ENCODE measurements around the gene TNRC6C.

TNRC6C gene

DNA sequence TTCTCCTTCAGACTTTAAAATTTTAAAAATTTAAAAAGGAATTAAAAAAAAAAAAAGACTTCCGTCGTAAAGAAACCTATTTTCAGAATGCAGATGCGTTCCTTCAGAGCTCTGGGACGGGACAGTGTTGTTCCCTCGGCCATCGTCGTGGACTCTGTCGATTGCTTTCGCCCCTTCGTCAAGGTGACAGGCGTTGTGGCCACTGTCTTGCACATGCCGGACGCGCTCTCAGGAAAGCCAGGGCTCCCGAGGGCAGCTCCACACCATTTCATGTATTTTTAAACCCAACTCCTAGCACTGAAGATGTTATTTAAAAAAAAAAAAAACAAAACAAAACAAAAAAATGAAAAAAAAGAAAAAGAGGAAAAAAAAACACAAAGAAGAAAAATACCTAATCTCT is 147.7 kb downstream of the TNRC6C start:
- Histone ChIP-seq H3K4me3 (ENCODE audit: extremely low read depth, insufficient read depth, low read length, poor library complexity, severe bottlenecking) (no peak overlapping the region), H3K27ac (ENCODE audit: low read depth, low read length, severe bottlenecking) (no peak overlapping the region), H3K9me3 (ENCODE audit: control insufficient read depth, low read length) (peaks cover 1% of the 10 kb centered on the region), H3K36me3 (ENCODE audit: control insufficient read depth, insufficient read depth, low read length) (peaks cover 70% of the 10 kb centered on the region), H3K4me1 (ENCODE audit: control insufficient read depth, insufficient read depth, low read length, poor library complexity, severe bottlenecking) (peaks cover 10% of the 10 kb centered on the region)
- WGBS, 2 experiments (ENCODE audit: insufficient coverage in 2 of 2), result 91 to 92% methylated on average over 13 to 14 of the region's 15 CpGs

DNA sequence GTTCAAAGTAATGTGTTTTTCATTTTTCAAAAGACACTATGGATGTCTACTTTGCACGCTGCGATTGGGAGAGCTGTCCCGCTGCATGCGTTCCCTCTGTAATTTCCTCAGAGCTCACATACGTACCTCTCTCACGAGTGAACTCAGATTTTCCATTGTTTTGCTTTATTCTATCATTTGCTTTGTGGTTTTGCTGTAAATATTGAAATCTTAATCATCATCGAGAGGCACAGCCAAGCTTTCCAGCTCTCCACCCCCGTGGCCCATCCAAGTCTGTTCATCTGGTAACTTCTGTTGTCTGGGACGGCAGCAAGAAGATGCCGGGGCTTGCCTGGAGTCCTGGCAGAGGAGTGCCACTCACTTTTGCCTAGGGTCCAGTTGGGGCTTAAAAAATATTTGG is 149.0 kb downstream of the TNRC6C start:
- Histone ChIP-seq H3K36me3 (ENCODE audit: control insufficient read depth, insufficient read depth, low read length) (peaks cover 70% of the 10 kb centered on the region), H3K27ac (ENCODE audit: low read depth, low read length, severe bottlenecking) (no peak overlapping the region), H3K4me1 (ENCODE audit: control insufficient read depth, insufficient read depth, low read length, poor library complexity, severe bottlenecking) (peaks cover 10% of the 10 kb centered on the region), H3K9me3 (ENCODE audit: control insufficient read depth, low read length) (no peaks in the 10 kb centered on the region), H3K4me3 (ENCODE audit: extremely low read depth, insufficient read depth, low read length, poor library complexity, severe bottlenecking) (no peak overlapping the region)
- WGBS, 2 experiments (ENCODE audit: insufficient coverage in 2 of 2), result 98% methylated on average over 8 of the region's 10 CpGs

DNA sequence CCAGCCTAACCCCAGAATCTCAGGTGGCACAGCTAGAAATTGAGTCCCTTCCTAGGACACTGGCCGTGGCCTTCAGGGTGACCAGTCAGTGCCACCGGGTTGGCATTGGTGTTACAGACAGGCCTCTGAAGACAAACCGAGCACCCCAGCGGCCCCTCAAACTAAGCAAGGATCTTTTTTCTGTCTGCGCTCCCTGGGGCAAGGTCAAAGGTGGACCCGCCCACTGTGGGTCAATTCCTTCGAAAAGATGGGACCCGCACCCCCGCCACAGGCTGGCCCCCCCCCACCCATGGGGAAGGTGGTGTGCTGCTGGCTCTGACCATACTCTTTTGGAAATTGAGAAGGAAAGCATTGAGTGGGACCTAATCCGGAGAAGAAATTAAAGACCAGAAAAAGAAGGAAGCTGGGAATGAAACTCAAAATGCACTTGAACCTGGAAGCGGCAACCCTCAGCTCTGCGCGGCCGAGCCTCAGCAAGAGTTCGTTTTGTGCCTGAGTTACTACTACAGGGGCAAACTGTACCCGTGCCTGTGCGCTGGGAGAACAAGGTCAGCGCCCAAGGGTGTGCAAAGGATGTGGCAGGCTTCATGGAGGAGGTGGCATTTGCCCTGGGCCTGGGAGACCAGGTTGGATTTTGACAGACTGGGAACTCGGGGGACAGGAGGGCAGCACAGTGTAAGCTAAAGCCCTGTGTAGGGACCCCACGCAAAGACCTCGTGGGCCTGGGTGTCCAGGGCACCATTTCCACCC is 149.6 kb downstream of the TNRC6C start:
- peaks cover 70% of the 10 kb centered on the region for H3K36me3 ChIP-seq (ENCODE audit: control insufficient read depth, insufficient read depth, low read length)
- H3K27ac ChIP-seq (ENCODE audit: low read depth, low read length, severe bottlenecking), result no peak overlapping the region
- 93 to 97% methylated on average over 14 to 16 of the region's 21 CpGs for WGBS, 2 experiments (ENCODE audit: insufficient coverage in 2 of 2)
- H3K9me3 ChIP-seq (ENCODE audit: control insufficient read depth, low read length), result no peaks in the 10 kb centered on the region
- no peak overlapping the region for H3K4me3 ChIP-seq (ENCODE audit: extremely low read depth, insufficient read depth, low read length, poor library complexity, severe bottlenecking)
- H3K4me1 ChIP-seq (ENCODE audit: control insufficient read depth, insufficient read depth, low read length, poor library complexity, severe bottlenecking), result peaks cover 10% of the 10 kb centered on the region

DNA sequence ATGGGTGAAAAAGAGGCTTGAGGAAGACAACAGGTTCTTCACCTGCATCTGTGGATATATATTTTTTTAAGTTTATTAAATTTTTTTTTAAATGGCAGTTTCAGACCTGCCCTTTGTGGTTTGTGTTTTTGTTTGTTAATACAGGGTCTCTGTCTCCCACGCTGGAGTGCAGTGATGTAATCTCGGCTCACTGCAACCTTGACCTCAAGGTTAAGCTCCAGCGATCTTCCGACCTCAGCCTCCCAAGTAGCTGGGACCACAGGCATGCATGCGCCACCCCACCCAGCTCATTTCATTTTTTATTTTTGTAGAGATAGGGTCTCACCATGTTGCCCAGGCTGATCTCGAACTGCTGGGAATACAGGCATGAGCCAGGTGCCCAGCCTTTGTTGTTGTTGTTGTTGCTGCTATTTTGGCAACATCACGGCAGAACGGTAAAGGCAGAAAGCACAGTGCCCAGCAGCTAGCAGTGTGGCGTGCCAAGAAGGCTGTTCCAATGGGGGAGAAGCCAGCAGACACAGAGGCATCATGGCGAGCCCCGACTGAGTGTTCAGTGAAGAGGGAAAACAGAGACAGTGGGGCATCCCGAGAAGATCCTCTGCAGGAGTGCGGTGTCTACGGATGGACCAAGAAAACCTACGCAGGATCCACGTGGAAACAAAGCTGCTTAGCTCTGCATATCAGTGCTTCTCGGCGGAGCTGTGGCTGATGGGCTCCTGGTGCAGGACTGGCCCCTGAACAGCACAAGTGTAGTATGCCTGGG is 150.4 kb downstream of the TNRC6C start:
- 94% methylated on average over 17 of the region's 18 CpGs for WGBS, 2 experiments (ENCODE audit: insufficient coverage in 2 of 2)
- Histone ChIP-seq H3K4me3 (ENCODE audit: extremely low read depth, insufficient read depth, low read length, poor library complexity, severe bottlenecking) (no peak overlapping the region), H3K9me3 (ENCODE audit: control insufficient read depth, low read length) (no peaks in the 10 kb centered on the region), H3K27ac (ENCODE audit: low read depth, low read length, severe bottlenecking) (no peak overlapping the region), H3K36me3 (ENCODE audit: control insufficient read depth, insufficient read depth, low read length) (peaks cover 70% of the 10 kb centered on the region), H3K4me1 (ENCODE audit: control insufficient read depth, insufficient read depth, low read length, poor library complexity, severe bottlenecking) (peaks cover 10% of the 10 kb centered on the region)

DNA sequence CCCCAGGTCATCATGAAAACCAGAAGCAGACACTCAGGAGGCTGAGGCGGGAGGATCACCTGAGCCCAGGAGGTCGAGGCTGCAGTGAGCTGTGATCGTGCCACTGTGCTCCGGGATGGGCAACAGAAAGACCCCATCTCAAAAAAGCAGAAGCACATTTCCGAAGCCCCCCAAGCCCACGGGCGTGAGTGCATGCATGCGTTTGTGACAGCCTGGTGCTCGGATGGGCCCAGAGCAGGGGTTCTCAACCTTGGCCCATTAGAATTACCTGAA is 150.9 kb downstream of the TNRC6C start:
- peaks cover 70% of the 10 kb centered on the region for H3K36me3 ChIP-seq (ENCODE audit: control insufficient read depth, insufficient read depth, low read length)
- peaks cover 10% of the 10 kb centered on the region for H3K4me1 ChIP-seq (ENCODE audit: control insufficient read depth, insufficient read depth, low read length, poor library complexity, severe bottlenecking)
- WGBS, 2 experiments (ENCODE audit: insufficient coverage in 2 of 2), result 98 to 100% methylated on average over 9 of the region's 9 CpGs

DNA sequence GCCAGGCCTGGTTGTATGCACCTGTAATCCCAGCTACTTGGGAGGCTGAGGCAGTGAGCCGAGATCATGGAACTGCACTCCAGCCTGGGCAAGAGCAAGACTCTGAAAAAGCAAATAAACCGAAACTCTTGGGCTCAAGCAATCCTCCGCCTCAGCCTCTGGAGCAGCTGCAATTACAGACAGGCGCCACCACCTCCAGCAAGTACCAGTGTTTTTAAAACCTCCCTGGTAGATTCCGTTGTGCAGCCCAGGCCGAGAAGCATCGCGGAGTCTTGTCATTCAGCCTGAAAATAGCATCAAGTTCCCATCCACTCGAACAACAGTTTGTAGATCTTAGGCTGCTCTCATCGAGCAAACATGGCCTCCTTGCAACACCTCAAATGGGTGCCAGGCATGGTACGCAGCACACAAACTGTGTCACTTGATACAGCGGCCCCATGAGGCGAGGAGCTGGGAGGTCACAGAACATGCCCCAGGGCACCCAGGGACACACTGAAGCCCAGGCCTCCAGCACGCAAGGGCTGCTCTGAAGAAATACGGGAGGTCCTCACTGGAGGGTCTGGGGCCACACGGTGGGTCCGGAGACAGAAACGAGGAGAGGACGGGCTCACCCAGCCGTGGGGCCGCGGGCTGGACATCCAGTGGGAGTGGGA is 152.0 kb downstream of the TNRC6C start:
- WGBS, 2 experiments (ENCODE audit: insufficient coverage in 2 of 2), result 95 to 98% methylated on average over 22 of the region's 22 CpGs

More for the DNA sequence above, 150.9 kb downstream of the TNRC6C start:
- no peaks in the 10 kb centered on the region for H3K9me3 ChIP-seq (ENCODE audit: control insufficient read depth, low read length)
- H3K27ac ChIP-seq (ENCODE audit: low read depth, low read length, severe bottlenecking), result no peak overlapping the region
- H3K4me3 ChIP-seq (ENCODE audit: extremely low read depth, insufficient read depth, low read length, poor library complexity, severe bottlenecking), result no peak overlapping the region

DNA sequence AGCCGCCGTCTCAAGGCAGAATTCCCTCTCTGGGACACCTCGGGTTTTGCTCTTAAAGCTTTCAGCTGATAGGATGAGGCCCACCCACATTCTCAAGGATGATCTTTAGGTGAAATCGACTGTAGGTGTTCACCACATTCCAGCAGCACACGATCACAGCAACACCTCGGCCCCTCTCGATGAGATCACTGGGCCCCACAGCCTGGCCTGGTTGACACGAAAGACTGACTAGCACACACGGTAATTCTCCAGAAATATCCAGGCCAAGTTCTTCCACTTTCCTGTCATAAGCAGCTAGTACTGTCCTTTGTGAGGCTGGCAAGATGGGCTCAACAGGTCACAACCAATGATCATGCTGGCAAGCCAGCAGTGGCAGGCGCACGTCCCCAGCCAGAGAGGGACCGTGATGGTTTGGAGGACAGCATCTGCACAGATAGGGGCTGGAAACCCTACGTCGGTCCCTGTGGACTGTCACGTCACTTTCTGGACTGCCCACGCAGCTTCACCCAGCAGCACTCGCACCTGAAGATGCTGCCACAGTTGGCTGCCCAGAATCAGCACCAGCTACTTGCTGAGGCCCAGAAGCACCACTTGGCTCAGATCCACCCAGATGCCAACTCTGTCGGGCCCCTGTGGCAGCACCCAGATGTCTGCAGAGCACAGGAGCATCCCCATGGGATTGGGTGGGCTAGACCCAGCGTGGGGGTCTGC is 152.7 kb downstream of the TNRC6C start:
- Histone ChIP-seq H3K9me3 (ENCODE audit: control insufficient read depth, low read length) (no peaks in the 10 kb centered on the region), H3K36me3 (ENCODE audit: control insufficient read depth, insufficient read depth, low read length) (peaks cover 78% of the 10 kb centered on the region), H3K4me3 (ENCODE audit: extremely low read depth, insufficient read depth, low read length, poor library complexity, severe bottlenecking) (no peak overlapping the region), H3K27ac (ENCODE audit: low read depth, low read length, severe bottlenecking) (no peak overlapping the region), H3K4me1 (ENCODE audit: control insufficient read depth, insufficient read depth, low read length, poor library complexity, severe bottlenecking) (peaks cover under 1% of the 10 kb centered on the region)
- 94 to 97% methylated on average over 17 to 19 of the region's 19 CpGs for WGBS, 2 experiments (ENCODE audit: insufficient coverage in 2 of 2)

More for the DNA sequence above, 152.0 kb downstream of the TNRC6C start:
- no peaks in the 10 kb centered on the region for H3K9me3 ChIP-seq (ENCODE audit: control insufficient read depth, low read length)
- no peak overlapping the region for H3K4me3 ChIP-seq (ENCODE audit: extremely low read depth, insufficient read depth, low read length, poor library complexity, severe bottlenecking)
- peaks cover 74% of the 10 kb centered on the region for H3K36me3 ChIP-seq (ENCODE audit: control insufficient read depth, insufficient read depth, low read length)
- peaks cover 6% of the 10 kb centered on the region for H3K4me1 ChIP-seq (ENCODE audit: control insufficient read depth, insufficient read depth, low read length, poor library complexity, severe bottlenecking)
- no peak overlapping the region for H3K27ac ChIP-seq (ENCODE audit: low read depth, low read length, severe bottlenecking)

DNA sequence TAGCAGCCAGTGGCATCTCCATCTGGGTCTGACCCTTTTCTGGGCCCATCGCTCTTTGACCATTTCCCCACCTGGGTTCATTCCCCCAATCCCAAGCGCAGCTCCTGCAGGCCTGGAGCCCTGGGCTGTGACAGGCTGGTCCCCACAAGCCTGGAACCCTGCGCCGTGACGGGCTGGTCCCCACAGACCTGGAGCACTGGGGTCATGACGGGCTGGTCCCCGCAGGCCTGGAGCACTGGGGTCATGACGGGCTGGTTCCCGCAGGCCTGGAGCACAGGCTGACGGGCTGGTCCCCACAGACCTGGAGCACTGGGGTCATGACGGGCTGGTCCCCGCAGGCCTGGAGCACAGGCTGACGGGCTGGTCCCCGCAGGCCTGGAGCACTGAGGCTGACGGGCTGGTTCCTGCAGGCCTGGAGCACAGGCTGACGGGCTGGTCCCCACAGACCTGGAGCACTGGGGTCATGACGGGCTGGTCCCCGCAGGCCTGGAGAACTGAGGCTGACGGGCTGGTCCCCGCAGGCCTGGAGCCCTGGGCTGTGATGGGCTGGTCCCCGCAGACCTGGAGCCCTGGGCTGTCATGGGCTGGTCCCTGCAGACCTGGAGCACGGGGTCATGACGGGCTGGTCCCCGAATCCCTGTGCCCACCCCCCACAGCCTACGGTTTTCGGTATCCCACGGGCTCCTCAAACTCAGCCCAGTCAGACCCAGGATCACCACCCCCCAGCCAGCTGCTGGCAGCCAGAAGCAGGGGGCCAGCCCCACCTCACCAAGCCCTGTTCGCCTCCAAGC is 153.4 kb downstream of the TNRC6C start:
- Histone ChIP-seq H3K36me3 (ENCODE audit: control insufficient read depth, insufficient read depth, low read length) (peaks cover 84% of the 10 kb centered on the region), H3K4me1 (ENCODE audit: control insufficient read depth, insufficient read depth, low read length, poor library complexity, severe bottlenecking) (no peaks in the 10 kb centered on the region), H3K9me3 (ENCODE audit: control insufficient read depth, low read length) (no peaks in the 10 kb centered on the region), H3K27ac (ENCODE audit: low read depth, low read length, severe bottlenecking) (no peak overlapping the region), H3K4me3 (ENCODE audit: extremely low read depth, insufficient read depth, low read length, poor library complexity, severe bottlenecking) (no peak overlapping the region)
- 91 to 97% methylated on average over 24 to 27 of the region's 28 CpGs for WGBS, 2 experiments (ENCODE audit: insufficient coverage in 2 of 2)

DNA sequence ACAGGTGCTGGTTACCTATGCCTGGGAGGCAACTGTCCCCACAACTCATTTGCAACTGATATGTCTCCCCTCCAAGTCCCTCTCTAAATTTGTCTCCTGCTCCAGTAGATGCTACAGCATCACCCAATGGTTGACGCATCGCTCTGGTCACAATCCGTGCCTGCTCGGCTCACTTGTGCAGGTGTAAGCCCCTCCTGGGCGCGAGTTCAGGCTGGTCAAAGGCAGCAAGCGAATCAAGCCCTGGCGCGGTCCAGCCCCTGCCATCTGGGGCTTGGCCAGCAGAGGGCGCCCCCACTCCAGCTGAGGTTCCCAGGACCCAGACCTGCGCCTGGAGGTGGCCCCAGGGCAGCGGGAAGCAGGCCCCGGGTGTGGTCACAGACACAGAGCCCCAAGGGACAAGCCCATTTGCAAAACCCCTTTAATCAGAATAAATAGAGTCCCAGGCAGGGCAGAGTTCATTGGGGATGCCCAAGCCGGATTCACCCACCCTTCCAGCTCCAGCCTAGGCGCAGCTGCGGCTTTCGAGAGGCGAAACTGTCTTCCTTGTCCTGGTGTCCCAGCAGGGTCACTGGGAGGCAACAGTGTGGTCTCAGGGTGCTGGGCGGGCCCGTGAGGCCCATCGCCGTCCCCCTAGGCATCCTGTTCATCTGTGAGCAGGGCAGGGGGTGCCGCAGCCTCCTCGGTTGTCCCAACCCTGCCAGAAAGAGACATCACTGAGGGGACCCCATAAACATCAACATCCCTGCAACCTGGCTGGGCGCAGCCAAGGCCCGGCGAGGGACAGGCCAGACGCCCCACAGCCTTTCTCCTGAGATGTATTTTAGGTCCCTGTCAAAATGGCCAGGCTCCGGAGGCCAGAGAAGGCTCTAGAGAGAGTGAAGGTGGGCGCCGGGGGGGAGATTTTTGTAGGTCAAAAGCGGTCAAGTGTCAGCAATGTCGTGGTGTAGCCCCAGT is 154.3 kb downstream of the TNRC6C start:
- Histone ChIP-seq H3K4me1 (ENCODE audit: control insufficient read depth, insufficient read depth, low read length, poor library complexity, severe bottlenecking) (no peaks in the 10 kb centered on the region), H3K4me3 (ENCODE audit: extremely low read depth, insufficient read depth, low read length, poor library complexity, severe bottlenecking) (no peak overlapping the region), H3K36me3 (ENCODE audit: control insufficient read depth, insufficient read depth, low read length) (peaks cover 88% of the 10 kb centered on the region), H3K9me3 (ENCODE audit: control insufficient read depth, low read length) (no peaks in the 10 kb centered on the region), H3K27ac (ENCODE audit: low read depth, low read length, severe bottlenecking) (no peak overlapping the region)
- 71 to 77% methylated on average over 27 of the region's 33 CpGs for WGBS, 2 experiments (ENCODE audit: insufficient coverage in 2 of 2)

Measured in mesodermal cell (in vitro differentiated cells).